Measurements from ENCODE around the gene TMPRSS4.

Gene TMPRSS4

GRCh38 chr11:118147502-118147901 lies 70.6 kb downstream of the TMPRSS4 start:
- H3K9me3 ChIP-seq (ENCODE audit: control insufficient read depth, low read length): no peaks in the 10 kb centered on the region
- peaks cover 8% of the 10 kb centered on the region for H3K4me1 ChIP-seq (ENCODE audit: control insufficient read depth, insufficient read depth, low read length)
- no peak overlapping the region for H3K4me3 ChIP-seq (ENCODE audit: low read length)
- H3K36me3 ChIP-seq (ENCODE audit: control insufficient read depth, insufficient read depth, low read length): no peaks in the 10 kb centered on the region
- H3K9ac ChIP-seq (ENCODE audit: low read length): no peak overlapping the region
- peaks cover 70% of the 10 kb centered on the region for H3K27me3 ChIP-seq (ENCODE audit: control insufficient read depth, insufficient read depth, low read length)

DNA sequence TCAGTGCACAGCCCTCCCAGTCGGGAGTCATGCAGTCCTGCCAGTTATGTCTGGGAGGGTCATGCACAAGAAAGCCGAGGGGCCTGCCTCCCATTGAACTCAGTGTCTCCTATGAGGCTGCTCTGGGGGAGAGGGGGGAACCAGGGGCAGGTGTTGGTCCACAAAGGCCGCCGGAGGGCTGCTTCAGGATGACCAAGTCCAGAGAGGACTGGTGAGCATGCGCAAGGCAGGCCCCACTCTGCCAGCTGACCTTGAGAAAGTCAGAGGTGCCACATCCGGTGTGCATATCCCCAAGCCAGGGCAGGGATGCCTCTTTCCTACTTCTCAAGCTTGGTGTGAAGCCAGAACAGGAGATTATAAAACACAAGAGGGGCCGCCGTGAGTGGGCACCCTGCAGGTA lies 71.4 kb downstream of the TMPRSS4 start:
- H3K4me3 ChIP-seq (ENCODE audit: low read length): no peak overlapping the region
- no peak overlapping the region for H3K9ac ChIP-seq (ENCODE audit: low read length)
- H3K36me3 ChIP-seq (ENCODE audit: control insufficient read depth, insufficient read depth, low read length): no peaks in the 10 kb centered on the region
- H3K9me3 ChIP-seq (ENCODE audit: control insufficient read depth, low read length): no peaks in the 10 kb centered on the region
- H3K27me3 ChIP-seq (ENCODE audit: control insufficient read depth, insufficient read depth, low read length): peaks cover 70% of the 10 kb centered on the region
- peaks cover 13% of the 10 kb centered on the region for H3K4me1 ChIP-seq (ENCODE audit: control insufficient read depth, insufficient read depth, low read length)

- no peak overlapping the region for H3K4me3 ChIP-seq (ENCODE audit: low read length)
- H3K27me3 ChIP-seq (ENCODE audit: control insufficient read depth, insufficient read depth, low read length): peaks cover 69% of the 10 kb centered on the region
- H3K36me3 ChIP-seq (ENCODE audit: control insufficient read depth, insufficient read depth, low read length): no peaks in the 10 kb centered on the region
- no peaks in the 10 kb centered on the region for H3K9me3 ChIP-seq (ENCODE audit: control insufficient read depth, low read length)
- no peak overlapping the region for H3K9ac ChIP-seq (ENCODE audit: low read length)
- H3K4me1 ChIP-seq (ENCODE audit: control insufficient read depth, insufficient read depth, low read length): peaks cover 13% of the 10 kb centered on the region
Measured at GRCh38 chr11:118148856-118149255, 72.0 kb downstream of the TMPRSS4 start.

DNA sequence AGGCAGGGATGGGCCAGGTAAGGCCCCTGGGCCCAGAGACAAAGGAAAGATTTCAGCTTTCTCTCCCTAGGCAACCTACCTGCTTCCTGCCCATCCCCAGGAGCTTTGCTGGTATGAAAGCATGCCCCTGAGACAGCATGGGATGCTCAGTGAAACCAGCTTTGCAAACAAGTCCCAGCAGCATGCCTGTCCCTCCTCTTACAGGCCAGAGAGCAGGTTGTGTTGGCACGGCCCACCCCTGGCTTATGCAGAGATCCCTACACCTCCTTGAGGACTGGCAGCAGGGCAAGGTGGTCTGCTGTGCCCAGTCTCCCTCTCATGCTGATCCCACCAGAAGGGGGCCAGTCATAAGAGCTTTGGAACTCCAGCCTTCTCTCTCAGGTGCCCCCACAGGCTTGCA lies 72.6 kb downstream of the TMPRSS4 start:
- no peaks in the 10 kb centered on the region for H3K36me3 ChIP-seq (ENCODE audit: control insufficient read depth, insufficient read depth, low read length)
- no peak overlapping the region for H3K4me3 ChIP-seq (ENCODE audit: low read length)
- H3K27me3 ChIP-seq (ENCODE audit: control insufficient read depth, insufficient read depth, low read length): peaks cover 74% of the 10 kb centered on the region
- no peaks in the 10 kb centered on the region for H3K9me3 ChIP-seq (ENCODE audit: control insufficient read depth, low read length)
- no peak overlapping the region for H3K9ac ChIP-seq (ENCODE audit: low read length)
- peaks cover 13% of the 10 kb centered on the region for H3K4me1 ChIP-seq (ENCODE audit: control insufficient read depth, insufficient read depth, low read length)

GRCh38 chr11:118151431-118151830 lies 74.6 kb downstream of the TMPRSS4 start:
- Histone ChIP-seq H3K27me3 (ENCODE audit: control insufficient read depth, insufficient read depth, low read length) (peaks cover 88% of the 10 kb centered on the region), H3K4me3 (ENCODE audit: low read length) (no peak overlapping the region), H3K36me3 (ENCODE audit: control insufficient read depth, insufficient read depth, low read length) (no peaks in the 10 kb centered on the region), H3K9me3 (ENCODE audit: control insufficient read depth, low read length) (no peaks in the 10 kb centered on the region), H3K9ac (ENCODE audit: low read length) (no peak overlapping the region), H3K4me1 (ENCODE audit: control insufficient read depth, insufficient read depth, low read length) (peaks cover 13% of the 10 kb centered on the region)

- H3K9me3 ChIP-seq (ENCODE audit: control insufficient read depth, low read length): no peaks in the 10 kb centered on the region
- H3K36me3 ChIP-seq (ENCODE audit: control insufficient read depth, insufficient read depth, low read length): no peaks in the 10 kb centered on the region
- H3K4me1 ChIP-seq (ENCODE audit: control insufficient read depth, insufficient read depth, low read length): peaks cover 13% of the 10 kb centered on the region
- no peak overlapping the region for H3K4me3 ChIP-seq (ENCODE audit: low read length)
- H3K27me3 ChIP-seq (ENCODE audit: control insufficient read depth, insufficient read depth, low read length): peaks cover 92% of the 10 kb centered on the region
- H3K9ac ChIP-seq (ENCODE audit: low read length): no peak overlapping the region
Measured at GRCh38 chr11:118152020-118152551, 75.2 kb downstream of the TMPRSS4 start.

DNA sequence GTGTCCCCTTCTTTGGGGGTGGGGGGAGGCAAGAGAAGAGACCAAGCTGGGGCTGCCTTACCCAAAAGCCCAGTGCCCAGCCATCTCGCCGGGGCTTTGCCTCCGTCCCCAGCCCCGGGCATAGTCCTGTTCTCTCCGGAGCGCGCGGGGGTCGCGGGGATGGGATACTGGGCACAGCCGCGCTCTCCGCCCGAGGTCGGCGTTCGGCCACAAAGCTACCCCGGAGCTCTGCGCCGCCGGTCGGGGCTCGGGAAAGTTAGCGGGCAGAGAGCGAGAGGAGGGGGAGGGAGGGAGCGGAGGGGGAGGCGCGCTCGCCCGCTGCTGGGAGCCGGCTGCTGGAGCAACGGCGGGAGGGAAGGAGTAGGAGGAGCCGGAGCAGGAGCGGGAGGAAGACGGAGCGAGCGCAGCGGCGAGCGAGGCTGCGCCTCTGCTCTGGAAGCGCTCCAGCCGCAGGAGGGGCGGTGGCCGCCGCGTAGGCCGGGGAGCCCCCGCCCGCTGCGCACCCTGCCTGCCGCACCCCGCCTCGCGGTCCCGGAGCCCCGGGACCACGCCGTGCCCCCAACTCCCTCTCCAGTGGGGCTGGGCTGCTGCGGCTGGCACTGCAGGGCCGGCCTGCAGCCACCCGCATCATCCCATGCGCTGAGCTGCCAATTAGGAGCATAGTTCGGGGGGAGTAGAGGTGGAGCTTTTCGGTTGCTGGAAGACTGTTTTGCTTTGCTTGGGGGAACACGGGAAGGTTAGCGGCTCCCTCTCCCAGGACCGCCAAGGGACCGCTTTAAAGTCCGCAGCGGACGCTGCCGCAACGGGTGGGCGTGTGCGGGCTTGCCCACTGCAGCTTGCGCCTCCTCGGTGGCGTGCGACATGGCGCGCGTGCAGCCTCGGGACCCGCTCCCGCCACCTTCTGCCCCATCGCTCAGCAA lies 75.9 kb downstream of the TMPRSS4 start, which contains the start of gene SCN4B:
Gene SCN4B, minus strand, starts transcription at position 272 of the 920 bp plus-strand sequence. Its CDS starts 150 bp downstream, at position 122.
- Histone ChIP-seq H3K9me3 (ENCODE audit: control insufficient read depth, low read length) (no peaks in the 10 kb centered on the region), H3K9ac (ENCODE audit: low read length) (no peak within 1 kb of the TSS), H3K27me3 (ENCODE audit: control insufficient read depth, insufficient read depth, low read length) (peaks cover 94% of the 10 kb centered on the region), H3K36me3 (ENCODE audit: control insufficient read depth, insufficient read depth, low read length) (no peaks in the 10 kb centered on the region), H3K4me1 (ENCODE audit: control insufficient read depth, insufficient read depth, low read length) (peaks cover 13% of the 10 kb centered on the region), H3K4me3 (ENCODE audit: low read length) (peak within 1 kb of the TSS; percentile 31)

DNA sequence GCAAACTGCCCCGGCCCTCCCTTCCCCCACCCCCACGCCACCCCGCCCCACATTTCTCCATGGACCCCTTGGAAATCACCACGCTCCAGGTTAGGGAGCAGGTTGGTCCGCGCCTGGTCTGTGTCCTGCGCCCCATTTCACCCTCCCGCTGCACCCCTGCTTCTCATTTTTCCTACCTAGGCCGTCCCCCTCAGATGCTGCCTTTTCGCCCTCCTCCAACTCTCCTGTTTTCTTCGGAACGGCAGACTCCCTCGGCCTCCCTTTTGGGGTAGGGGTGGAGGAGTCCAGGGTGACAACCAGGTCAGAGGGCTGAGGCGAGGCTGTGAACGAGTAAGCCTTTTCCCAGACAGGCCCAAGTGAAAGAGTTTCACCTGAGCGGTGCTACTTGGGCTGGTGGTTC lies 76.6 kb downstream of the TMPRSS4 start:
- Histone ChIP-seq H3K9ac (ENCODE audit: low read length) (no peak overlapping the region), H3K9me3 (ENCODE audit: control insufficient read depth, low read length) (no peaks in the 10 kb centered on the region), H3K36me3 (ENCODE audit: control insufficient read depth, insufficient read depth, low read length) (no peaks in the 10 kb centered on the region), H3K4me1 (ENCODE audit: control insufficient read depth, insufficient read depth, low read length) (peaks cover 13% of the 10 kb centered on the region), H3K27me3 (ENCODE audit: control insufficient read depth, insufficient read depth, low read length) (peaks cover 96% of the 10 kb centered on the region), H3K4me3 (ENCODE audit: low read length) (no peak overlapping the region)

DNA sequence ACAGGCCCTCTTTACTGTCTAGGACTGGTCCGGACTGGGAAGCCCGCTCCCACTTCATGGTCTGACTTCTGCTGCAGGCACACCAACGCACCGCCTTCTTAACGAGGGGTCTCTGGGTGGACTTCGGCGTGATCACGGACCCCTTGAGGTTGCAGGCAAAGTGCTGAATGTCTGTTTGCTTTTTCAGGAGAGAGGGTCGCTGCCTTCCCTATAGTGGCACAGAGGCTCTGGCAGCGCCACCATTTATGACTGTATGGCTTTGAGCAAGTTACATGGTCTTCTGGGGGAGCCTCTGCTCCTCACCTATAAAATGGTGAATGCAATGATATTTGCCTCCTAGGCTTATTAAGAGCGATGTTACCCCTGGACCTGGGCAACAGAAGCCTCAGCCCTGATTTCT lies 77.1 kb downstream of the TMPRSS4 start:
- Histone ChIP-seq H3K4me3 (ENCODE audit: low read length) (no peak overlapping the region), H3K9ac (ENCODE audit: low read length) (no peak overlapping the region), H3K27me3 (ENCODE audit: control insufficient read depth, insufficient read depth, low read length) (peaks cover 97% of the 10 kb centered on the region), H3K4me1 (ENCODE audit: control insufficient read depth, insufficient read depth, low read length) (peaks cover 13% of the 10 kb centered on the region), H3K9me3 (ENCODE audit: control insufficient read depth, low read length) (no peaks in the 10 kb centered on the region), H3K36me3 (ENCODE audit: control insufficient read depth, insufficient read depth, low read length) (no peaks in the 10 kb centered on the region)

DNA sequence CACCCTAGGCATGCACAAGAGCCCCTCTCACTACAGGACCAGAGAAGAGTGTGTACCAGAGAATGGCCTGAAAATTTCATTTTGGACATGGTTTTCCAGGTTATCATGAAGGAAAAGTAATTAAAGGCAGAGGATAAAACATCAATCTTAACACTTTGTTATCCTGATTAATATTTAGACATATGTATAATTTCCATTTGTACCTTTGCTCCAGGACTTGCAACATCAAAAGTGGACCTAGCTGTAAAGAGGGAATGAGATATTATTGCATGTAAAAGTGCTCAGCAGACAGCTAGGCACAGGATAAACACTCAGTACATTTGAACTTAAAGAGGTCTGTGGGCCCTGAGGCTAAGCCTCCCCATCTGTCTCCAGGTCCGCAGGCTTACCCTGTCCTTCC lies 77.8 kb downstream of the TMPRSS4 start:
- Histone ChIP-seq H3K9ac (ENCODE audit: low read length) (no peak overlapping the region), H3K9me3 (ENCODE audit: control insufficient read depth, low read length) (no peaks in the 10 kb centered on the region), H3K4me1 (ENCODE audit: control insufficient read depth, insufficient read depth, low read length) (peaks cover 13% of the 10 kb centered on the region), H3K27me3 (ENCODE audit: control insufficient read depth, insufficient read depth, low read length) (peaks cover 94% of the 10 kb centered on the region), H3K4me3 (ENCODE audit: low read length) (no peak overlapping the region), H3K36me3 (ENCODE audit: control insufficient read depth, insufficient read depth, low read length) (no peaks in the 10 kb centered on the region)

- Histone ChIP-seq H3K36me3 (ENCODE audit: control insufficient read depth, insufficient read depth, low read length) (no peaks in the 10 kb centered on the region), H3K4me3 (ENCODE audit: low read length) (no peak overlapping the region), H3K9ac (ENCODE audit: low read length) (no peak overlapping the region), H3K27me3 (ENCODE audit: control insufficient read depth, insufficient read depth, low read length) (peaks cover 86% of the 10 kb centered on the region), H3K9me3 (ENCODE audit: control insufficient read depth, low read length) (no peaks in the 10 kb centered on the region), H3K4me1 (ENCODE audit: control insufficient read depth, insufficient read depth, low read length) (peaks cover 13% of the 10 kb centered on the region)
Measured at GRCh38 chr11:118155776-118156530, 79.1 kb downstream of the TMPRSS4 start.
